COR-L47 (cell line): ENCODE data around the gene MFSD6.
A peak's percentile ranks its signal among the peaks of the same experiment; 100 is the strongest.

Experiments
- DNase-seq: peaks from one replicate; lab custom pipeline; 2025; lab: John Stamatoyannopoulos, UW

The MFSD6 gene

DNA sequence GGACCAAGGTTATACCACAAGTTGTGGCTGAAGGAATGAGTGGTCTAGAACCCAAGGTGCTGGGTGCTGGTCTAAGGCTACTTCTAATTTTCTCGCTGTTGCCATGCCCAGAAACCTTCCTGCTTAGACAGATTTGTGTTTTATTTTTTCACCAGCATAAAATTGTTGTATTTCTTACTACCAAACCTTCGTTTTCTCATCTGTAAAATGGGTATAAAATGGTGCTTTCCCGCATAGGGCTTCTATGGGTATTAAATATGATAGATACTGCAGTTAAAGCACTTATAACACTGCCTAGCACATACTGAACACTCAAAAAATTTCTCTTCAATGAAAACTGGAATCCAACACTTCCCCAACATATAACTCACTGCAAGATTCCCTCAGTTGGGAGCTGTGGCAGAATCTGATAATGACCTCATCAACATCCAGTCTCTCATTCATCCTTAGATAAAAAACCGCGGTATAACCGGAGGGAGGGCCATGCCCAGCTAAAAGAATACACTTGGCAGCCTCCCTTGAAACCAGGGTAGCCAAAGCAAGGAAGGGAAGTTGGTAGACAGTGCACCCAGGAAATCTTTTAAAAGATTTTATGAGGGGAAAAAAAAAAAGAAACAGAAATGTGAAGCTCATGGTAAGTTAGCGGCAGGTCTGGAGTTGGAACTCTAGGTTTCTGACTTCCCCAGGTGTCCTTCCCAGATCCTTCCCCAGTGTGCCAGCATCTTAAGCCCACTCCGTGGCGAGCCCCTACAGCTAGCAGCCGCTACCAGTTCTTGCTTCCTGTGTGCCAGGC, 125.2 kb downstream of the MFSD6 start:
- no peak for DNase-seq

DNA sequence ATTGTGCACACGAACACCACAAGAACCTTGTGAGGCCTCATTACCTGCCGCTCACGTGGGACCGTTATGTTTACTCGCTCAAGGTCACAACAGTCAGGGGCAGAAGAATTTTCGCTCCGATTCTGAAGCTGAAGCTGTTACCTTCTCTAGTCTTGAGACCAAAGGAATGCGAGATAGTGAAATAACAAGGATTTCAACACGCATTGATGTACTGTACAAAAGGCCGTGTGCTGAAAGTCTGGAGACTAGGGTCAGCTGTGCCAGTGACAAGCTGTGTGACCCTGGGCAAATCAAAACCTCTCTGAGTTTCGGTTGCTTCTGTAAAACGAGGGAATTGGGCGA, 125.8 kb downstream of the MFSD6 start:
- no peak for DNase-seq

DNA sequence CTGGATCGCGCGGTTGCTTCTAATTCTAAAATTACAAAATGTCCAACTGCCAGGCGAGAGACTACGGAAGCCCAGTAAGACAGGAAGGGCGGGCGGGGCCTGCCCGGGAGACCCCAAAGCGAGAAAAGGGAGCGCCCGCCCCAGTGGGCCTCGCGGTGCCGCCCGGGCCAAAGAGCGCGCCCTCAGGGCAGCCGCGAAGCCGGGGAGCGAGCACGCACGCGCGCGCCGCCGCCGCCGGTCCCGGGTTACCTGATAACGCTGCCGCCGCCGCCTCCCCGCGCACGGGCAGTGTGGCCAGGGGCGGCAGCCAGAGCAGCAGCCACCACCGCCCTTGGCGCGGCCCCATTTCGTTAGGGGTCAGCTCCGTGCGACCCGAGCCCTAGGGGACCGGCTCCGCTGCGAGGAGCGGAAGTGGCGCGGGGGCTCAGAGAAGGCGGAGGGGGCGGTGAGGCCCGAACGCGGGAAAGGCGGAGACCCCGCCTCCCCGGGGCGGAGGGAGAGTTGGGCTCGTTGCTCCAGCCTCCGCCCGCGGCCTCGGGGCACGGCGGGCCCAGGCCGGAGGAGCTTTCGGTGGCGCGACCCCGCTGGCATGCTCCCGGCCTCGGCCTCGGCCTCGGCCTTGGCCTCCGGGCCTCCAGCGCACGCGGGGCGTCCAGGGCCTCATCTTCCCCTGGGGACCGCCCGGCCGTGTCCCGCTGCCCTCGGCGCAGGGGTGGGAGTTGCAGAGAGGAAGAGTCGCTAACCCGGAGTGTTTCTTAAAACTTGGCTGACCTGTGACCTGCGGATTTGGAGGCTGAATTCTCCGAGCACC, 126.4 kb downstream of the MFSD6 start, which contains the start of gene NEMP2:
Gene NEMP2 (minus strand): TSS at position 413 of the 811 bp plus-strand sequence. CDS start 67 bp downstream, at position 346.
- DNase-seq = peak; percentile 80

DNA sequence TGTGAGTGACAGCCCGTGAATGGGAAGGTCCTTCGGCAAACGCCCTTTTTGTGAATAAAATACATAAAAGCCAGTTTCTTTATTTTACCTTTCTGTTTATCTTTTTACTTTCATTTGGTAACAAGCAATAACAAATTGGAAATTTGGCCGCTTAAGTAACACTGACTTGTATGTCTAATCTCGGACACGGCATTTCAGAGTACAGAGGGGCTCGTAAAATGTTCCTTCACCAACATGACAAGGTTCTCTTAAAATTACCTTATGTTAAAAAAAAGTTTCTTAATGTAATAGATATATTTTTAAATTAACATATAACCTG, 126.9 kb downstream of the MFSD6 start:
- no peak for DNase-seq

DNA sequence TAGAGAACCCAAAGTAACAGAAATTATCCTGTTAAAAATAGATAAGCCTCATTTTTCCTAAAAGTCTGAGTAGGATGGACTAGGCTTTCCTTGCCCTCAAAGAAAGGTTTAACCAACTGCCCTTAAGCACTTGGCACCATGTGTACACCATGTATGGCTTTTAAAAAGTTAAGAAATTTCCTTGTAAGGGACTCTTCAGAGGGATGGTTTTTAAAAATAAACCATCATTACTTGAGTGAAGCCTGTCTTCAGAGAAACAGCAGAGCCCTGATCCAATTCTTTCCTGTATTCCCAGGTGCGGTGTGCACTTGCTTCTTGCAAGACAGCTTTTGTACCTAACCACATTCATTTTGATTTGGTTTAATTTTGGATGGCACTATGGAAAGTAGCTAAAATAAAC, 127.4 kb downstream of the MFSD6 start:
- DNase-seq = no peak

DNA sequence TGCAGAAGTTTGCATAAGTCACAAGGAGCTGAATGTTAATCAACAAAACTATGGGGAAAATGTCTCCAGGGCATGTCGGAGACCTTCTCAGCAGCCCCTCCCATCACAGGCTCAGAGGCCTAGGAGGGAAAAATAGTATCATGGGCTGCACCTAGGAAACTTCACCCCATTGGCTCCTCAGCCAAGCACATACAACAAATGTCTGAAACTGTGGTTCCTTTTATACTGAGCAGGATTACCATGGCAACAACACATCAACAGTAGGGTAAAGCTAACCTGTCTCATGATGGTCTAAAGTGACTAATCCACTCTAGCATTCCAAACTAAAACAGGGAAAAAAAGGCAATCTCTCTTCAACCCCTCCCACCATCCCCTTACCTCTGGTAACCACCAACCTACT, 129.6 kb downstream of the MFSD6 start:
- no peak for DNase-seq

DNA sequence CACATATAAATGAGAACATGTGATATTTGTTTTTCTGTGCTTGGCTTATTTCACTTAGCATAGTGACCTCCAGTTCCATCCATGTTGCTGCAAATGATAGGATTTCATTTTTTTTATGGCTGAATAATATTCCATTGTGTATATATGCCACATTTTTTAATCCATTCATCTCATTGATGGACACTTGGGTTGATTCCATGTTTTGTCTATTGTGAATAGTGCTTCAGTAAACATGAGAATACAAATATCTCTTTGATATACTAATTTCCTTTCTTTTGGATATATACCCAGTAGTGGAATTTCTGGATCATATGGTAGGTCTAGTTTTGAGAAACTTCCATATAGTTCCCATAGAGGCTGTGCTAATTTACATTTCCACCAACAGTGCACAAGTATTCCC, 130.0 kb downstream of the MFSD6 start:
- no peak for DNase-seq

DNA sequence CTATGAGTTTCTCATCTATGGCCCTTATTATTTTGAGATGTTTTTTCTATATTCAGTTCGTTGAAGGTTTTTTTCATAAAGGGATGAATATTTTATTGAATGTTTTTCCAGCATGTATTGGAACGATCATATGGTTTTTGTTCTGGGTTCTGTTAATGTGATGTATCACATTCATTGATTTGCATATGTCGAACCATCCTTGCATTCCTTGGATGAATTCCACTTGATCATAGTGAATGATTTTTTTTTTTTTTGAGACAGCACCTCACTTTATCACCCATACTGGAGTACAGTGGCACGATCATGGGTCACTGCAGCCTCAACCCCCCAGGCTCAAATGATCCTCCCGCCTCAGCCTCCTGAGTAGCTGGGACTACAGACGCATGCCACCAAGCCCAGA, 131.9 kb downstream of the MFSD6 start:
- DNase-seq = peak; percentile 1

DNA sequence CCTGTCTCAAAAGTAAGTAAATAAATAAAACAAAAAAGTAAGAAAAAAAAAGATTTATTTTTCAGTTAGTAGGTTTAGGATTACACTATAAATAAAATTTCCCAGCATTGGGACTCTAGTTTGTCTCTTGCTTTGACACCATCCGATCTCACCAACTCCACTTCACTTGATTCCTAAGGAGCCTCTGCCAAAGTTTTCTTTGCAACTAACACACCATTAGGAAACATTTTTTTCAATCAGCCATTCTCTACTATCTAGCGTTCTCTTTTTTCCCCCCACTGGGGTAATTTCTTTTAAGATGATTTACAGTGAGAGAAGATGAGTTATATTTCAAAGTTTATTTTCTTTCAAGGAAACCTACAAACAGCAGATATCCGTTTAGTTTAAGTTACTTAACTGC, 136.9 kb downstream of the MFSD6 start:
- no peak for DNase-seq

DNA sequence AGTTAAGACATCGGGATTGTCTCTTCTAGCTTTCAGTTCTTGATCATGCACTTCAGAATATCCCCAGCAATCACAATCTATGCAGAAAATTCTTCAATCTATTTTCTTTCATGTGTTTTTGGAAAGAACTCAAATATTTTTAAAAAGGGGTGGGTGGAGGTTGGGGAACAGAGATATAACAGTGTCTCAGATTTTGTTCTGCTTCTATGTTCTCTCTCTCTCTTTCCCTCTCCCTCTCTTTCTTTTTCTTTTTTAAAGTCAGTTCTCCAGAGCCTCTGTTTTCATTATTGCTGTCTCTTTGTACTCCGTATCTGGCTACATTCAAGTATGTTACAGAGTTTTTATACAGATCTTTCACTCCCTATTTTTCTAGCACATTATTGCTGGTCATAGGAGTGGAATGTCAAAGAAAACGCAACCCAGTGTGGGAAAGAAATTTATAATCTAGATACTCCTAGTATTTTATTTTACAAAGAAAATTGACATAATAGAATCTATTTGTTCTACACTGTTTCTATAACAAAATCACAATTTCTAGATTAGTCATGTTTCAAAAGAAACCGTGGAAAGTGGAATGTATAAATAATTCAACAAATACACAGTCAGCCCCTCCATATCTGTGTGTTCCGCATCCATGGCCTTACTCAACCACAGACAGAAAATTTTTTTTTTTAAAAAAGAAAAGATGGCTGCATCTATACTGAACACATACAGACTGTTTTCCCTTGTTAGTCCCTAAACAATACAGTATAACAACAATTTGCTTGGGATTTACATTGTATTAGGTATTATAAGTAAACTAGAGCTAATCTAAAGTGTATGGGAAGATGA, 137.6 kb downstream of the MFSD6 start:
- DNase-seq = no peak

DNA sequence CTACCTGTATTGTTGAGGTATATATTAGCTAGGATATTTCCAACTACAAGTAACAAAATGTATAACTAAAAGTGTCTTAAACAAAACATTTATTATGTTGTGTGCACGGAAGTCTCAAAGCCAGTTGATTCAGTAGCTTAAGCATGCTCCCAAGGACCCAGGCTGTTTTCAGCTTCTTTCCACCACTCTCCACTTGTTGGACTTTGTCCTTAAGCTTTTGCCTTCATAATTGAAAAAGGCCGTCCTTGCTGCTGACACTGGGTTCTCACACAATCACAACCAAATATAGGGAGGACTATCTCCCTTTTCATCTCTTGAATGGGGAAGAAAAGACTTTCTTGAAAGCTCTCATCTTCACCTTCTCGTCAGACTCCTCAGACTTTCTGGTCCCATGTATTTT, 138.6 kb downstream of the MFSD6 start:
- no peak for DNase-seq

DNA sequence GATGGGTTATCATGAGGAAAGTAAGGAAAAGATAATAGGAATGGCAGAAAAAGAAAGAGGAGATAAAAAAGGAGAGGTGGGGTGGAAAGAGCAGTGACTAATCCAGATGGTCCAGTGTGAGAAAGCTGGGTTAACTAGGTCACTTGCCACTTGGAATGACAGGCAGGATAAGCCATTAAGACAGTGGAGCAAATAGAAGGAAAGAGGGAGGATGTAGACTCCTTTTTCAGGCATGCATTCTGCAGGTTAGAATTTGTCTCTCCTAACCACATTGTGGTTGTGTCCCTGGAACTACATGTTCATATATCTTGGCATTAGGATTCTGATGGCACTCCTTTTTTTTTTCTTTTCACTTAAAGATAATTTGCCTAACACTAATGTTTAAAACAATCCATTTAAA, 139.7 kb downstream of the MFSD6 start:
- no peak for DNase-seq

DNA sequence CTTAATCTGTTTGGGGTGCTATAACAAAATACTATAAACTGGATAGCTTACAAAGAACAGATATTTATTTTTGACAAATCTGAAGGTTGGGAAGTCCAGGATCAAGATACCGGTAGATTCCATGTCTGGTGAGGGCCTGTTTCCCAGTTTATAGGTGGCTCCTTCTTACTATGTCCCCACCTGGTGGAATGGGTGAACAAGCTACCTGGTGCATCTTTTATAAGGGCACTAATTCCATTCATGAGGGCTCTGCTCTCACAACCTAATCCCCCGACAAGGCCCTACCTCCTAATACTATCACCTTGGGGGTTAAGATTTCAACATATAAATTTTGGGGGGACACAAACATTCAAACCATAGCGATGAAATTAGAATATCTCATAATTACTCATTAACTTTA, 142.0 kb downstream of the MFSD6 start:
- DNase-seq = no peak
